Measurements from ENCODE around the gene SYP. TPM values are rescaled to one million over a fixed set of nuclear protein-coding genes. Genes with fewer than 3 reads are reported as not detected.

The SYP gene
- total RNA-seq = 10 to 100 TPM in 1 of 4 donors, 1 to 10 TPM in 3; 4.5 to 12.0 (median 6.1) TPM

DNA sequence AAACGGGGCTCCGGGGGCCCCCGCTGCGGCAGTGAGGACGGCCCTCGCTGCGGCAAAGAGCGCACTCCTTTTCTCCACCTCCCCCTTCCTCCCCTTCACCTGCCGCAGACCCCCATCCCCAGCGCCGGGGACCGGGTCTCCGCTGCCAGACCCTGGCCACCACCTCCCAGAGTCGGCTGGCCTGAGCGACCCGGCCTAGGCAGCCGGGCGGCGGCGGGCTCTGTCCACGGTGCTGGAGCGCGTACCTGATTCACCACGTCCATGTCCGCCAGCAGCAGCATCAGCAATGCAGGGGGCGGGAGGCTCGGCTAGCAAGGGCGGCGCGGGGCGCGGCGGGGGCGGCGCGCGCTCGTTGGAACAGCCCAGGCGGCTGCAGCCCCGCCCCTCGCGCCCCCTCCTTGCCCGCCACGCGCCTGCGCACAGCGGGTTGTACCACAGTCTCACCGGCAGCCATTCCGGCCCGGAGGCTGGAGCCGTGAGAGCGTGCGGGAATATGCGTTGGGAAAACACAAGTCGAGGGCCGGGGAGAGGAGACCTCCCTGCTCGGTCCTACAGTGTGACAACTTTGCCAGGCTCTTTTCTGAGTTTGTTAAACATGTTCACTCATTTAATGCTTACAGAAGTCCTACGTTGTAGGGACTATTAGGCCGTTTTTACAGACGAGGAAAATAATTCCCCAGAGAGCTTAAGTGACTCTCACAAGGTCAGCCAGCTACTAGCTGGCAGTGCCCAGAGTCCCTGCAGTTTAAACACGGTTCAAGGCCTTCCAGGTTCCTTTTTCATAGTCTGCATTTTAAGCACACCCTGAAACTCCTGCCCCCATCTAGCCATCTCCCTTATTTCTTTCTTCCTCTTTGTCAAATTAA is at the start of gene SYP:
Gene SYP (minus strand): TSS at position 288 of the 866 bp plus-strand sequence. CDS start 7 bp downstream, at position 281.
- H3K4me1 ChIP-seq = peaks cover 4 to 16% (median 13%) of the 10 kb centered on the region in 4 donors
- no peaks in the 10 kb centered on the region for H3K9me3 ChIP-seq
- H3K27ac ChIP-seq (replicated peaks in 1 of 4) = peak within 1 kb of the TSS; percentile 35 to 78 (median 61)
- H3K27me3 ChIP-seq = no peaks in the 10 kb centered on the region
- DNase-seq (ENCODE audit: extremely low spot score) = peak; percentile 95
- H3K4me3 ChIP-seq = peak within 1 kb of the TSS; percentile 38 to 48 (median 42)
- no peaks in the 10 kb centered on the region for H3K36me3 ChIP-seq
- WGBS = 48% methylated on average over 31 of the region's 61 CpGs
- intact Hi-C loops (cut with DNase I) = loop anchor here (5.0 kb wide), 1 partner anchor 37 kb away; the partner anchor contains the start of gene CCDC22
- TF ChIP-seq CTCF (IDR thresholded peaks at IDR 0.05) (peak in 1 of 3 experiments; percentile 14), EP300 (IDR thresholded peaks at IDR 0.05) (no peak), POLR2AphosphoS5 (IDR thresholded peaks at IDR 0.05) (peak; percentile 80 to 92), POLR2A (IDR thresholded peaks at IDR 0.05; ENCODE audit: low read depth) (peak; percentile 42)

DNA sequence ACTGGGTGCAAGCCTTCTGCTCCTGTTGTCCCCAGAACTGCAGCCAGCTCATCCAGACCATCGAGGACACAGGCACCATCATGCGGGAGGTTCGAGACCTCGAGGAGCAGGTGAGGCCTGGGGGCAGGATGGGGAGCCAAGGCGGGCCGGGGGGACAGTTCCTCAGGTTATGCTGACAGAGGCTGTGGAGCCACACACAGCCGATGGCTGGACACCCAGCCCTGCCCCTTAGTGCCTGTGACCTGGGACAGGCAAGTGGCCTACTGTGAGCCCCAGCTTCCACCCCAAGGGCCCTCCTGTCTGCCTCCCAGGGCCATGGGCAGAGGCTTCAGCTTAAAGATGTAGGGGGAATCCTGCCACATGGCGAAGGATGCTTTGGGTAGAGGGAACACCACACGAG is 49.6 kb upstream of the SYP start:
- 80% methylated on average over 9 of the region's 9 CpGs for WGBS
- intact Hi-C loops (cut with DNase I) = no loop called here
- H3K9me3 ChIP-seq = no peaks in the 10 kb centered on the region
- peaks cover 0 to 59% (median 35%) of the 10 kb centered on the region in 4 donors for H3K36me3 ChIP-seq
- no peak for TF ChIP-seq POLR2AphosphoS5 (IDR thresholded peaks at IDR 0.05)
- no peak for TF ChIP-seq POLR2A (IDR thresholded peaks at IDR 0.05; ENCODE audit: low read depth)
- TF ChIP-seq EP300 (IDR thresholded peaks at IDR 0.05) = no peak
- no peak for TF ChIP-seq CTCF (IDR thresholded peaks at IDR 0.05)
- no peak overlapping the region for H3K4me3 ChIP-seq
- H3K27me3 ChIP-seq = no peaks in the 10 kb centered on the region
- H3K27ac ChIP-seq (replicated peaks in 1 of 4) = no peak overlapping the region
- no peak for DNase-seq (ENCODE audit: extremely low spot score)
- no peaks in the 10 kb centered on the region for H3K4me1 ChIP-seq

DNA sequence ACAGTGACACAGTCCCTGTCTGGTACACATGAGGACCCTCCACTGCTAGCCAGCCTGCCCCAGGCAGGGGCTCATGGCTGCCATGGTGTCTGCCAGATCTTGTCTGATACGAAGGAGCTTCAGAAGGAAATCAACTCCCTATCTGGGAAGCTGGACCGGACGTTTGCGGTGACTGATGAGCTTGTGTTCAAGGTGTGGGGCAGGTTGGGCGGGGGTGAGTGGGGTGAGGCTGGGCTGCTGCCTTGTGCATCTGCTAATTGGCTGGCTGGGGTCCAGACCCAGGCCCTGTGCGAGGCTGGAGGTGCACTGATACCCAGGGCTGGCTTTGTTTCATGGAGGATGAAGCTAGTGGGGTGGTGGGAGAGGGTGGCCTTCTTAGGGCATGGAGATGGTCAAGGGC is 49.1 kb upstream of the SYP start:
- H3K27ac ChIP-seq (replicated peaks in 1 of 4) = no peak overlapping the region
- no peaks in the 10 kb centered on the region for H3K27me3 ChIP-seq
- no peak for DNase-seq (ENCODE audit: extremely low spot score)
- WGBS = 60% methylated on average over 2 of the region's 6 CpGs
- H3K4me3 ChIP-seq = no peak overlapping the region
- H3K36me3 ChIP-seq = peaks cover 0 to 65% (median 37%) of the 10 kb centered on the region in 4 donors
- TF ChIP-seq POLR2A (IDR thresholded peaks at IDR 0.05; ENCODE audit: low read depth) = no peak
- TF ChIP-seq EP300 (IDR thresholded peaks at IDR 0.05) = no peak
- no peak for TF ChIP-seq POLR2AphosphoS5 (IDR thresholded peaks at IDR 0.05)
- TF ChIP-seq CTCF (IDR thresholded peaks at IDR 0.05) = no peak
- no peaks in the 10 kb centered on the region for H3K4me1 ChIP-seq
- no peaks in the 10 kb centered on the region for H3K9me3 ChIP-seq
- intact Hi-C loops (cut with DNase I) = no loop called here

DNA sequence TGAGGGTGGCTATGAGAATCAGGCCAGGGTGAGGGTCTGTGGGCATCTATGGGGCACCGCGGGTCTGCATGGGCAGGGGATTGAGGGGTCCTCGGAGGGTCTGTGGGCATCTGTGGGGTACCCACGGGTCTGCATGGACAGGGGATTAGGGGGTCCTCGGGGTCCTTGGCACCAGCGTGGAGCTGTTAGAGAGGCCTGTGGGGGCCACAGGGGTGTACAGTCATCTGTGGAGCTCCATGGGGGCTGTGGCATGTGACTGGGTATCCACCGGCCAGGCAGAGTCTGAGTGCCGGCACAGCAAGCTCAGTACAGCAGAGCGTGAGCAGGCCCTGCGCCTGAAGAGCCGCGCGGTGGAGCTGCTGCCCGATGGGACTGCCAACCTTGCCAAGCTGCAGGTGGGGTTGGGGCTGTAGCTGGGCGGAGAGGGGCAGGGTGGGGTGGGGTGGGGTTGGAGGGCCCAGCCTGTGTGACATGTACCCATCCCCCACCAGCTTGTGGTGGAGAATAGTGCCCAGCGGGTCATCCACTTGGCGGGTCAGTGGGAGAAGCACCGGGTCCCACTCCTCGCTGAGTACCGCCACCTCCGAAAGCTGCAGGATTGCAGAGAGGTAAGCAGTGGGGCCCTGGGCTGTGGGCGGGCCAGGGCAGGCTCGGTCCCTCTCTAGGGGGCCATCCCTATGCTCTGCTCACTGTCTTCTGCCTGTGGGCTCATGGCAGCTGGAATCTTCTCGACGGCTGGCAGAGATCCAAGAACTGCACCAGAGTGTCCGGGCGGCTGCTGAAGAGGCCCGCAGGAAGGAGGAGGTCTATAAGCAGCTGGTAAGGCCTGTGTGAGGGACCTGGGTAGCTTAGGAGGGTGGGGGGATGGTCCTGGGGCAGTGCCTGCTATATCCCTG is 48.2 kb upstream of the SYP start:
- H3K27ac ChIP-seq (replicated peaks in 1 of 4) = no peak overlapping the region
- peaks cover 0 to 74% (median 45%) of the 10 kb centered on the region in 4 donors for H3K36me3 ChIP-seq
- no peaks in the 10 kb centered on the region for H3K4me1 ChIP-seq
- no peak for DNase-seq (ENCODE audit: extremely low spot score)
- H3K4me3 ChIP-seq = no peak overlapping the region
- intact Hi-C loops (cut with DNase I) = no loop called here
- WGBS = 71% methylated on average over 12 of the region's 28 CpGs
- no peaks in the 10 kb centered on the region for H3K27me3 ChIP-seq
- no peaks in the 10 kb centered on the region for H3K9me3 ChIP-seq
- TF ChIP-seq CTCF (IDR thresholded peaks at IDR 0.05) = no peak
- no peak for TF ChIP-seq EP300 (IDR thresholded peaks at IDR 0.05)
- TF ChIP-seq POLR2AphosphoS5 (IDR thresholded peaks at IDR 0.05) = no peak
- no peak for TF ChIP-seq POLR2A (IDR thresholded peaks at IDR 0.05; ENCODE audit: low read depth)
